Body of pancreas (tissue), 4 donors: Measurements from ENCODE around the gene TANC1.

Experiments
- CTCF ChIP-seq, 7 experiments: fragments of 450-650 bp in 4 of 7; fragments of 200-600 bp in 3 of 7; sonication (generic) in 3 of 7; IDR thresholded peaks; one replicate each; pipeline ENCODE4 v1.5.1; 2016 to 2019; ENCODE audit warnings: antibody characterized with exemption in 7 of 7
- POLR2A ChIP-seq, 3 donors: fragments of 450-650 bp; IDR thresholded peaks; one replicate each; pipeline ENCODE4 v1.6.1; 2016; ENCODE audit warnings: antibody characterized with exemption in 3 of 3, mild to moderate bottlenecking in 2 of 3

GRCh38 chr2:159192371-159192918 lies 224.0 kb downstream of the TANC1 start:
- TF ChIP-seq POLR2A (IDR thresholded peaks at IDR 0.05) (no peak), CTCF (IDR thresholded peaks at IDR 0.05) (no peak)
